Smooth muscle cell (in vitro differentiated cells): ENCODE measurements around the gene MYO5C. TPM values are rescaled to one million over a fixed set of nuclear protein-coding genes. Genes with fewer than 3 reads are reported as not detected.

Source experiments
- DNase-seq: peaks from one replicate; lab custom pipeline; 2025; ENCODE audit not compliant: unreplicated experiment; lab: John Stamatoyannopoulos, UW
- H2AFZ ChIP-seq: fragments of 200-600 bp; sonication (generic); 2 replicates; pipeline ENCODE4 v1.6.0; 2016; ENCODE audit warnings: antibody characterized with exemption, low read depth, mild to moderate bottlenecking
- H3F3A ChIP-seq: fragments of 200-600 bp; sonication (generic); 2 replicates; pipeline ENCODE4 v1.6.0; 2017; ENCODE audit warnings: antibody characterized with exemption, low read depth
- H3K27ac ChIP-seq: fragments of 200-600 bp; sonication (generic); 2 replicates; pipeline ENCODE4 v1.5.1; 2016; ENCODE audit warnings: low read depth, mild to moderate bottlenecking
- H3K27me3 ChIP-seq: fragments of 200-600 bp; sonication (generic); 2 replicates; pipeline ENCODE4 v1.6.1; 2016; ENCODE audit warnings: low read depth, mild to moderate bottlenecking
- H3K36me3 ChIP-seq: fragments of 200-600 bp; sonication (generic); 2 replicates; pipeline ENCODE4 v1.5.1; 2016; ENCODE audit warnings: low read depth
- H3K4me1 ChIP-seq: fragments of 200-600 bp; sonication (generic); 2 replicates; pipeline ENCODE4 v1.5.1; 2016; ENCODE audit warnings: low read depth
- H3K4me2 ChIP-seq: fragments of 200-600 bp; sonication (generic); 2 replicates; pipeline ENCODE4 v1.6.0; 2016; ENCODE audit warnings: mild to moderate bottlenecking
- H3K4me3 ChIP-seq: fragments of 200-600 bp; sonication (generic); 2 replicates; pipeline ENCODE4 v1.5.1; 2016; ENCODE audit warnings: mild to moderate bottlenecking
- H3K79me2 ChIP-seq: fragments of 200-600 bp; sonication (generic); 2 replicates; pipeline ENCODE4 v1.6.0; 2016; ENCODE audit warnings: low read depth, mild to moderate bottlenecking
- H3K9ac ChIP-seq: fragments of 200-600 bp; sonication (generic); 2 replicates; pipeline ENCODE4 v1.6.0; 2016; ENCODE audit warnings: low read depth
- H3K9me3 ChIP-seq: fragments of 200-600 bp; sonication (generic); replicated peaks from 2 replicates; pipeline ENCODE4 v1.5.1; 2016; ENCODE audit warnings: low read depth
- H4K20me1 ChIP-seq: fragments of 200-600 bp; sonication (generic); 2 replicates; pipeline ENCODE4 v1.6.0; 2016; ENCODE audit warnings: low read depth
- WGBS: methylation state at CpG from one replicate; pipeline ENCODE4 v1.1.7; 2016; ENCODE audit warnings: low lambda C conversion rate; 5-methylcytosine and 5-hydroxymethylcytosine counted together
- polyA plus RNA-seq: library from polyadenylated mRNA; unstranded; fragments of >200 nt; fragmentation: Nextera tagmentation; extraction: Ambion mirVana; gene quantifications from 2 replicates; pipeline ENCODE4 v1.2.1, GENCODE V29; 2016
- total RNA-seq: library from RNA; depleted of rRNA; stranded (reverse); fragments of >200 nt; gene quantifications from 2 replicates; pipeline ENCODE4 v1.2.3, GENCODE V29; 2014
- TF ChIP-seq, protein P1 (sequence below): fragments of 200-600 bp; sonication (generic); IDR thresholded peaks from 2 replicates; pipeline ENCODE4 v1.5.1; 2017; ENCODE audit warnings: borderline replicate concordance, mild to moderate bottlenecking, antibody characterized with exemption; ENCODE audit not compliant: insufficient read depth, poor library complexity, severe bottlenecking

MYO5C gene
- total and polyA plus RNA-seq, 2 experiments from 2014 or later, result 0.26 to 1.5 TPM

DNA sequence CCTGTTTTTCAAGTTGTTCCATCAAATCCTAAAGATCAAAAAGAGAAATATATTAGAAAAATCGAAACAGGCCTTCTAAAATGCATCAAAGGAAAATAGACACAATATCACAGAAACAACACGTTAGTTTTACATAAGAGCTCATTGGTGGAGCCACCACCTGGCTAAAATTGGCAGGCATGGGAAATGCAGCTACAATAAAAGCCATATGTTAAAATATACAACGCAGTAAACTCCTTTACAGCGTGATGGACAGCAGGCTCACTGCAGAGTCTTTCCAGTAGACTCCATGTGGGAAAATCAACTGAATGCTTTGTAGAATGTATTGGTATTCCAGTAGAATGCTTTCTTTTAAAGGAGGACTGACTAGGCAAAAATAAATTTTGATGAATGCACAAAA lies 40.9 kb upstream of the MYO5C start:
- Histone ChIP-seq H3K36me3 (no peaks in the 10 kb centered on the region), H3K4me3 (no peak overlapping the region), H3F3A (no peaks in the 10 kb centered on the region), H3K4me1 (no peaks in the 10 kb centered on the region), H3K4me2 (no peak overlapping the region), H3K79me2 (no peaks in the 10 kb centered on the region), H3K9ac (no peak overlapping the region), H4K20me1 (no peaks in the 10 kb centered on the region), H2AFZ (no peak overlapping the region), H3K27me3 (no peaks in the 10 kb centered on the region), H3K9me3 (no peaks in the 10 kb centered on the region), H3K27ac (no peak overlapping the region)
- DNase-seq, result no peak
- TF ChIP-seq, protein P1, sequence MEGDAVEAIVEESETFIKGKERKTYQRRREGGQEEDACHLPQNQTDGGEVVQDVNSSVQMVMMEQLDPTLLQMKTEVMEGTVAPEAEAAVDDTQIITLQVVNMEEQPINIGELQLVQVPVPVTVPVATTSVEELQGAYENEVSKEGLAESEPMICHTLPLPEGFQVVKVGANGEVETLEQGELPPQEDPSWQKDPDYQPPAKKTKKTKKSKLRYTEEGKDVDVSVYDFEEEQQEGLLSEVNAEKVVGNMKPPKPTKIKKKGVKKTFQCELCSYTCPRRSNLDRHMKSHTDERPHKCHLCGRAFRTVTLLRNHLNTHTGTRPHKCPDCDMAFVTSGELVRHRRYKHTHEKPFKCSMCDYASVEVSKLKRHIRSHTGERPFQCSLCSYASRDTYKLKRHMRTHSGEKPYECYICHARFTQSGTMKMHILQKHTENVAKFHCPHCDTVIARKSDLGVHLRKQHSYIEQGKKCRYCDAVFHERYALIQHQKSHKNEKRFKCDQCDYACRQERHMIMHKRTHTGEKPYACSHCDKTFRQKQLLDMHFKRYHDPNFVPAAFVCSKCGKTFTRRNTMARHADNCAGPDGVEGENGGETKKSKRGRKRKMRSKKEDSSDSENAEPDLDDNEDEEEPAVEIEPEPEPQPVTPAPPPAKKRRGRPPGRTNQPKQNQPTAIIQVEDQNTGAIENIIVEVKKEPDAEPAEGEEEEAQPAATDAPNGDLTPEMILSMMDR, result no peak
- 85% methylated on average over 4 of the region's 4 CpGs for WGBS

DNA sequence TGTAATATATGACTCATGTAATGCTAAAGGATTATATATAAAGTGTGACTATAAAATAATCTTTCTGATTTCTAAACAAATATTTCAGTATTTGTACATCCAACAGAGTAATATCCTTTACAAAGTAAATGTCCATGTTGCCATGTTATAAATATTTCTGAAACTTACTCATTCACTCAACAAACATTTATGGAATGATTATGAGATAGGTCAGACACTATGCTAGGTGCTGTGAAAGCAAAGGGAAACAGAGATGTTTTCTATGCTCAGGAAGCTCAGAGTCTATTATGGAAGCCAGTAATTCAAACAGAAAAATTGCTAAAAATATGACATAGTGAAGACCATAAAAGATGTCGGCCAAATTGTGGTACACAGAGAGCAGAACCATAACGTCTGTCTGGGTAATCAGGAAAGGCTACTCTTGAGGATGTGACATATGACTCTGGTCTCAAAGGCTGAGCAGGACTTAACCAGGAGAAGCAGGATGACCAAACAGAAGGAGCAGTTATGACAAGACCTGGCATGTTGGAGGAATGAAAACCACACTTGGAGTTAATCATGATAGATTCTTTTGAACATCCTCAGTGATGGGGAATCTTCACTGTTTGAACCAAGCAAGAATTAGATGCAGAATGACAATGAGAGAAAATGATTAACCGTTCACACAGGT lies 39.0 kb upstream of the MYO5C start:
- H2AFZ ChIP-seq, result no peak overlapping the region
- no peaks in the 10 kb centered on the region for H3K9me3 ChIP-seq
- no peaks in the 10 kb centered on the region for H3F3A ChIP-seq
- H3K27ac ChIP-seq, result peak overlapping the region; percentile 61
- 79% methylated on average over 3 of the region's 3 CpGs for WGBS
- TF ChIP-seq, protein P1, result no peak
- no peaks in the 10 kb centered on the region for H3K79me2 ChIP-seq
- H3K4me1 ChIP-seq, result no peaks in the 10 kb centered on the region
- H3K4me2 ChIP-seq, result no peak overlapping the region
- no peak for DNase-seq
- no peaks in the 10 kb centered on the region for H3K36me3 ChIP-seq
- H3K4me3 ChIP-seq, result no peak overlapping the region
- H4K20me1 ChIP-seq, result no peaks in the 10 kb centered on the region
- H3K9ac ChIP-seq, result no peak overlapping the region
- H3K27me3 ChIP-seq, result no peaks in the 10 kb centered on the region

DNA sequence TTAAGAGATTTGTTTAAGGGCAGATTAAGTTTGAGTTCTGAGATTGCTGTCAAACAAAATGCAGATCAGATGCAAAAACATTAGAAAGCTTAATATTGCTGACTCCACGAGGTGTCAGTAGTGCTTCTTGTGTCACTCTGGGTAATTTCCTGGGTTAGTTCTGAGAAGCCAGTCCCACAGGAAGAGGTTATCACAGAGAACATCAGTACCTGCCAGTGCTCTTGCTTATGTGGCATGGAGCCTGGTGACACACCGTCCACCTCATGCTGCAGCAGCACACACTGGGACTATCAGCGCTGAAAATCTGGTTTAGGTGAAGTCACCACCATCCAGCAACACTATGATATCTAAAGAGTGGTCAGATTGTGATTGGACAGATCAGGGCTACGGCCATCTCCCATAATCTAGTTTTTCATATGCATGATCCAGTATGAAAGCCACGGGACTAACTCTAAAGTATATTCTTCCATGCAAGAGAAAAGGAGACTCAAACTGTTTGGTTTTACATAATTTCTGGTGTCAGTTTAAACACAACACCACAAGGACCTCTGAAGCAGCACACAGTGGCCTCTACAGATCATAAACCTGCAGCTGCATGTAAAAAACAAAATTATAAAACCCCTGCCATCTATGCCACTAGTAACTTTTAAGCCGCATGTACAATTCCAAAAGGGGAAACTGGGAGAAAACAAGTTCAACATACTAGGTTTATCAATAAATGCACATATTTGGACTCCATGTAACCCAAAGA lies 36.1 kb upstream of the MYO5C start:
- 75% methylated on average over 6 of the region's 6 CpGs for WGBS
- Histone ChIP-seq H3K4me2 (no peak overlapping the region), H3K79me2 (no peaks in the 10 kb centered on the region), H2AFZ (no peak overlapping the region), H3K9me3 (no peaks in the 10 kb centered on the region), H3K4me1 (no peaks in the 10 kb centered on the region), H3K27me3 (no peaks in the 10 kb centered on the region), H4K20me1 (peaks cover 2% of the 10 kb centered on the region), H3F3A (no peaks in the 10 kb centered on the region), H3K27ac (no peak overlapping the region), H3K4me3 (no peak overlapping the region), H3K9ac (no peak overlapping the region), H3K36me3 (no peaks in the 10 kb centered on the region)
- no peak for DNase-seq
- TF ChIP-seq, protein P1, result no peak
